GM23338 (cell line): ENCODE data around the gene RINL. TPM values are rescaled to one million over a fixed set of nuclear protein-coding genes. Genes with fewer than 3 reads are reported as not detected.

ENCODE experiments used
- ATAC-seq: fragments of 200-7000 bp; cut with Tn5 transposase; 3 replicates; pipeline ENCODE4 v1.9.1; 2020
- DNase-seq: peaks from one replicate; pipeline ENCODE4 v3.0.0-alpha.2; 2015; ENCODE audit warnings: low spot score
- H2AFZ ChIP-seq: fragments of 200-600 bp; sonication (generic); 2 replicates; pipeline ENCODE4 v1.8.0; 2016; ENCODE audit warnings: antibody characterized with exemption, mild to moderate bottlenecking, moderate library complexity
- H3F3A ChIP-seq: fragments of 200-600 bp; sonication (generic); replicated peaks from 2 replicates; pipeline ENCODE4 v1.8.0; 2017; ENCODE audit warnings: antibody characterized with exemption, mixed run types, low read depth
- H3K27ac ChIP-seq: fragments of 200-600 bp; sonication (generic); 2 replicates; pipeline ENCODE4 v1.6.1; 2016; ENCODE audit warnings: low read depth
- H3K27me3 ChIP-seq: fragments of 200-600 bp; sonication (generic); 2 replicates; pipeline ENCODE4 v1.8.0; 2016; ENCODE audit warnings: mild to moderate bottlenecking, mixed run types, moderate library complexity; ENCODE audit not compliant: insufficient read depth
- H3K36me3 ChIP-seq: fragments of 200-600 bp; sonication (generic); 2 replicates; pipeline ENCODE4 v1.8.0; 2016; ENCODE audit warnings: mild to moderate bottlenecking; ENCODE audit not compliant: insufficient read depth
- H3K4me1 ChIP-seq: fragments of 200-600 bp; sonication (generic); 2 replicates; pipeline ENCODE4 v1.8.0; 2016; ENCODE audit warnings: mild to moderate bottlenecking, moderate library complexity; ENCODE audit not compliant: insufficient read depth
- H3K4me2 ChIP-seq: fragments of 200-600 bp; sonication (generic); 2 replicates; pipeline ENCODE4 v1.7.1; 2017; ENCODE audit warnings: mixed run types
- H3K4me3 ChIP-seq: fragments of 200-600 bp; sonication (generic); 2 replicates; pipeline ENCODE4 v1.6.1; 2016; ENCODE audit warnings: mixed run types
- H3K79me2 ChIP-seq: fragments of 200-600 bp; sonication (generic); replicated peaks from 2 replicates; pipeline ENCODE4 v1.8.0; 2017; ENCODE audit warnings: mild to moderate bottlenecking; ENCODE audit not compliant: insufficient read depth
- H3K9me2 ChIP-seq: fragments of 200-600 bp; sonication (generic); 2 replicates; pipeline ENCODE4 v1.8.0; 2017; ENCODE audit not compliant: insufficient read depth
- H4K20me1 ChIP-seq: fragments of 200-600 bp; sonication (generic); replicated peaks from 2 replicates; pipeline ENCODE4 v1.8.0; 2017; ENCODE audit warnings: mild to moderate bottlenecking; ENCODE audit not compliant: insufficient read depth
- H3K27ac Mint-ChIP-seq: 2 replicates; pipeline ENCODE4 v1.8.0; 2020; ENCODE audit warnings: inconsistent platforms, mild to moderate bottlenecking, moderate library complexity, mixed read lengths
- H3K27me3 Mint-ChIP-seq: 3 replicates; pipeline ENCODE4 v1.8.0; 2022; ENCODE audit warnings: low read depth, mild to moderate bottlenecking, moderate library complexity, mixed read lengths, inconsistent platforms; ENCODE audit not compliant: insufficient read depth, poor library complexity
- H3K36me3 Mint-ChIP-seq: 3 replicates; pipeline ENCODE4 v1.8.0; 2021; ENCODE audit warnings: low read depth, mild to moderate bottlenecking, inconsistent platforms, moderate library complexity, mixed read lengths
- H3K4me1 Mint-ChIP-seq: 3 replicates; pipeline ENCODE4 v1.8.0; 2020; ENCODE audit warnings: mild to moderate bottlenecking, inconsistent platforms, mixed read lengths
- H3K4me3 Mint-ChIP-seq: 3 replicates; pipeline ENCODE4 v1.8.0; 2021; ENCODE audit warnings: moderate library complexity, mild to moderate bottlenecking, inconsistent platforms, mixed read lengths
- H3K9me3 Mint-ChIP-seq: 3 replicates; pipeline ENCODE4 v1.8.0; 2020; ENCODE audit warnings: moderate library complexity, mild to moderate bottlenecking, inconsistent platforms, mixed read lengths
- CREB1 ChIP-seq: fragments of 250-450 bp; sonication (Bioruptor Pico); IDR thresholded peaks from 2 replicates; pipeline ENCODE4 v1.5.0; 2020; ENCODE audit warnings: low read depth, mild to moderate bottlenecking, moderate library complexity
- CTCF ChIP-seq, 2 experiments: fragments of 200-600 bp in 1 of 2; sonication (generic) in 1 of 2; conservative IDR thresholded peaks; 2 replicates each; pipeline versions ENCODE4 v1.5.1 to v1.6.1; 2016 to 2017; ENCODE audit warnings: antibody characterized with exemption in 2 of 2, low read depth in 2 of 2, mild to moderate bottlenecking in 2 of 2, moderate library complexity in 1 of 2
- ETS1 ChIP-seq: IDR thresholded peaks from 2 replicates; pipeline ENCODE4 v1.6.1; 2016; ENCODE audit warnings: antibody characterized with exemption
- EZH2 ChIP-seq: fragments of 200-600 bp; sonication (generic); IDR thresholded peaks from one replicate; pipeline ENCODE4 v1.8.0; 2017; ENCODE audit warnings: antibody characterized with exemption, mild to moderate bottlenecking, low read depth; ENCODE audit not compliant: unreplicated experiment
- JUNB ChIP-seq: IDR thresholded peaks from one replicate; pipeline ENCODE4 v1.6.1; 2016; ENCODE audit warnings: antibody characterized with exemption; ENCODE audit not compliant: unreplicated experiment
- NANOG ChIP-seq: IDR thresholded peaks from 2 replicates; pipeline ENCODE4 v1.6.1; 2016; ENCODE audit warnings: antibody characterized with exemption, borderline replicate concordance
- POLR2AphosphoS5 ChIP-seq: IDR thresholded peaks from 2 replicates; pipeline ENCODE4 v1.6.1; 2016; ENCODE audit warnings: antibody characterized with exemption, low read depth
- REST ChIP-seq: IDR thresholded peaks from one replicate; pipeline ENCODE4 v1.6.1; 2018; ENCODE audit warnings: antibody characterized with exemption; ENCODE audit not compliant: unreplicated experiment
- STAT1 ChIP-seq: IDR thresholded peaks from one replicate; pipeline ENCODE4 v1.6.1; 2016; ENCODE audit warnings: antibody characterized with exemption; ENCODE audit not compliant: unreplicated experiment
- ZNF114 ChIP-seq: fragments of 250-450 bp; sonication (Bioruptor Pico); IDR thresholded peaks from 2 replicates; pipeline ENCODE4 v1.5.0; 2020; ENCODE audit warnings: mild to moderate bottlenecking, moderate library complexity
- ZNF331 ChIP-seq: fragments of 250-450 bp; sonication (Bioruptor Pico); IDR thresholded peaks from 2 replicates; pipeline ENCODE4 v1.5.0; 2020; ENCODE audit warnings: low read depth, mild to moderate bottlenecking, moderate library complexity
- polyA plus RNA-seq: library from polyadenylated mRNA; unstranded; fragments of >200 nt; fragmentation: Nextera tagmentation; extraction: Ambion mirVana; gene quantifications from 2 replicates; pipeline ENCODE4 v1.2.1, GENCODE V29; 2016
- total RNA-seq: library from RNA; depleted of rRNA; stranded (reverse); fragments of >200 nt; shearing (Covaris generic); gene quantifications from 2 replicates; pipeline ENCODE4 v1.2.3, GENCODE V29; 2014

Gene RINL
- total and polyA plus RNA-seq, 2 experiments from 2014 or later, result 11.2 to 21.4 TPM

GRCh38 chr19:38922482-38922881 is 44.4 kb upstream of the RINL start:
- no peak overlapping the region for H3K4me2 ChIP-seq
- no peak overlapping the region for H3K27ac ChIP-seq
- 0 out of 2 replicates have a peak, but pooled peaks cover 9% of the 10 kb centered on the region for H3F3A ChIP-seq
- Mint-ChIP-seq H3K9me3 (no peaks in the 10 kb centered on the region), H3K4me3 (no peak overlapping the region), H3K27ac (no peak overlapping the region), H3K4me1 (no peaks in the 10 kb centered on the region), H3K36me3 (peaks cover 42% of the 10 kb centered on the region), H3K27me3 (no peaks in the 10 kb centered on the region)
- ATAC-seq (no peak), DNase-seq (no peak)
- peaks cover 2% of the 10 kb centered on the region; the same call in 1 of the 2 replicates for H4K20me1 ChIP-seq
- no peak overlapping the region for H2AFZ ChIP-seq
- TF ChIP-seq EZH2 (no peak), CTCF (conservative IDR thresholded peaks at IDR 0.05; ENCODE audit: low read depth in 2 of 2) (no peak), JUNB (no peak), STAT1 (no peak), NANOG (no peak), POLR2AphosphoS5 (no peak), ZNF331 (CRISPR knock-in tag) (no peak), REST (no peak), ZNF114 (CRISPR knock-in tag) (no peak), ETS1 (no peak), CREB1 (CRISPR knock-in tag) (no peak)
- H3K4me3 ChIP-seq, result no peak overlapping the region
- no peaks in the 10 kb centered on the region for H3K27me3 ChIP-seq
- H3K79me2 ChIP-seq, result peaks cover 5% of the 10 kb centered on the region
- no peaks in the 10 kb centered on the region for H3K9me2 ChIP-seq
- H3K4me1 ChIP-seq, result no peaks in the 10 kb centered on the region
- H3K36me3 ChIP-seq, result peaks cover 18% of the 10 kb centered on the region; the same call in 1 of the 2 replicates
